GM13976 (cell line): Measurements from ENCODE around the gene ZDHHC11.

ENCODE experiments used
- DNase-seq: peaks from one replicate; pipeline ENCODE4 v3.0.0; 2012; ENCODE audit warnings: low spot score
- in situ Hi-C: fragments of 300-500 bp; cut with MboI; formaldehyde crosslinking; loops from one replicate; pipeline ENCODE4 v1.12.0; 2022; ENCODE audit warnings: low sequenced_read_pairs, mixed read lengths, inconsistent platforms; ENCODE audit not compliant: unreplicated experiment
- TF ChIP-seq, protein P1 (sequence below): IDR thresholded peaks from 2 replicates; pipeline ENCODE4 v1.5.1; 2012; ENCODE audit warnings: borderline replicate concordance, mild to moderate bottlenecking; ENCODE audit not compliant: insufficient read depth; ENCODE audit errors: extremely low read depth, missing control alignments, control extremely low read depth

The ZDHHC11 gene

DNA sequence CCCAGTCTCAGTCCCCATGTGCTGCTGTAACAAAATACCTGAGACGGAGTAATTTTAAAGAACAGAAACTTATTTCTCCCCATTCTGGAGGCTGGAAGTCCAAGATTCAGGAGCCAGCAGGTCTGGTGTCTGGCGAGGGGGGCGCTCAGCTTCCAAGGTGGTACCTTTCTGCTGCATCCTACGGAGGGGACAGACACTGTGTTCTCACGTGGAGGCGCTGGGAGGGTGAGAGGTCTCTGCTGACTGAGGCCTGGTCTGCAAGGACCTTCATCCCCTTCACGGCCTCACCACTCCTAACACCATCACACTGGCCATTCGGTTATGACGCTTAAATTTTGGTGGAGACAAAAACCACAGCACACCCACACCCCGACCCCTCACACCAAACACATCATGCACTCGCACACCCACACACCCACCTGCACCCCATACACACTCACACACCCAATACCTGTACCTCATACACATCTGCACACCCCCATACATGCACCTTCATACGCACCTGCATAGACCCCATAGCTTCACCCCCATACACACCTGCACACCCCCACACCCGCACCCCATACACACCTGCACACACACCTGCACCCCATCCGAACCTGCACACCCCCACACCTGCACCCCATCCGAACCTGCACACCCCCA lies 9.8 kb upstream of the ZDHHC11 start:
- TF ChIP-seq, protein P1, sequence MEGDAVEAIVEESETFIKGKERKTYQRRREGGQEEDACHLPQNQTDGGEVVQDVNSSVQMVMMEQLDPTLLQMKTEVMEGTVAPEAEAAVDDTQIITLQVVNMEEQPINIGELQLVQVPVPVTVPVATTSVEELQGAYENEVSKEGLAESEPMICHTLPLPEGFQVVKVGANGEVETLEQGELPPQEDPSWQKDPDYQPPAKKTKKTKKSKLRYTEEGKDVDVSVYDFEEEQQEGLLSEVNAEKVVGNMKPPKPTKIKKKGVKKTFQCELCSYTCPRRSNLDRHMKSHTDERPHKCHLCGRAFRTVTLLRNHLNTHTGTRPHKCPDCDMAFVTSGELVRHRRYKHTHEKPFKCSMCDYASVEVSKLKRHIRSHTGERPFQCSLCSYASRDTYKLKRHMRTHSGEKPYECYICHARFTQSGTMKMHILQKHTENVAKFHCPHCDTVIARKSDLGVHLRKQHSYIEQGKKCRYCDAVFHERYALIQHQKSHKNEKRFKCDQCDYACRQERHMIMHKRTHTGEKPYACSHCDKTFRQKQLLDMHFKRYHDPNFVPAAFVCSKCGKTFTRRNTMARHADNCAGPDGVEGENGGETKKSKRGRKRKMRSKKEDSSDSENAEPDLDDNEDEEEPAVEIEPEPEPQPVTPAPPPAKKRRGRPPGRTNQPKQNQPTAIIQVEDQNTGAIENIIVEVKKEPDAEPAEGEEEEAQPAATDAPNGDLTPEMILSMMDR, result no peak
- in situ Hi-C loops, result no loop called here
- DNase-seq, result no peak

DNA sequence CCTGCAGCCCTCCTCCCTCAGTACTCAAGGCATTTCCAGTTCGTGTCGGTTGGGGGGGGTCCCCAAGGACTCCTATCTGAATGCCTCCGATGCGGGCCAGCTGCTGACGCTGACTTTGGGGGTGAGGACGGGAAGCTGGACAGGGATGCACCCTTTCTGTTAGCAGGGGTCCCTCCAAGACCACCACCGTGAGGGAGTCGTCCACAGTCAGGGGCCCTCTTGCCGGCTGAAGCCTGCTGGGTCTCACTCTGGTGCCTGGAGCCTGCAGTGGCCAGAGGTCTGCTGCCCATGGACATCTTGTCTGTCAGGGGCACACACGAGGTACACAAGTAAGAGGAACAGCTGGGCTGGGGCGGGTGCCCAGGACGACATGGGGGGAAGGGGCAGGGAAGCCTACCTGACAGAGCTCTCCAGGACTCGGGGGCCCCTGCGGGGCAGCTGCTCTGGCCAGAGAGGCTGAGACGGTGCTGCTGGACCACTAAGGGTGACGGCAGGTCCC lies 9.1 kb upstream of the ZDHHC11 start:
- TF ChIP-seq, protein P1, result no peak
- DNase-seq, result no peak
- in situ Hi-C loops, result no loop called here

DNA sequence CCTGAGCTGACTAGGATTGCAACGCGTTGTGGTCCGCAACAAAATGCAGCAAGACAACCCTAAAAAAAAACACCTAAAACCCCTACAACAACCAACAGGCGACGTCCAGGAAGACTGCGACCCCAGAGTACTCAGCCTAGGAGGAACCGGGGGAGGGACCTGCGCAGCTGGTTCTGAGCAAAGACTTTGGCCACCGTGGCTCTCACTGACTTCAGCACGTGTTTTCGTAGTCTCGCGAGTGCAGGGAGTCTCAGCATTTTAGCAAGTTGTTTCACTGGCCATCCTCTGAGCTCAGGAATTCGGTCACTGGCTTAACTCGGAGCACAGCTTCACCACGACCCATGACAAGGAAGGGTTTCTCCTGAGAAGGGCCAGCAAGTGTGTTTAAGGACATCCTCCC lies 8.6 kb upstream of the ZDHHC11 start:
- TF ChIP-seq, protein P1, result no peak
- no peak for DNase-seq
- in situ Hi-C loops, result no loop called here

DNA sequence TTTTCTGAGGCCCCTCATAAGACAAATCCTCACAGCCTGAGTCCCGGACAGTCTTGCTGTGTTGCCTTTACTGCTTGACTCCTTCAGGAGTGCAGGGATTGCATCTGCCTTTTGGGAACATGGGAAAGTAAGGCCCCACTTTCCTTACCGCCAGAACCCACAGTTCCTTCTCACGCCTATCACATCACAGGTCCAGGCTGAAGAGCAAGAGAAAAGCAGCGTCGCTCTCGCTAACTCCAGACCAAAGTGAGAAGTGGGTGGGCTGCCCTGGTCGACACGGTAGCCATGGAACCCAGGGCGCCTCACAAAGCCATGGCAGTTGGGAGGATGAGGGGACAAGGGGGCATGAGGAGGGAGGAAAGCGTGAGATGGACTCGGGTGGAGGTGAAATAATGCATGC lies 7.9 kb upstream of the ZDHHC11 start:
- in situ Hi-C loops, result no loop called here
- TF ChIP-seq, protein P1, result no peak
- no peak for DNase-seq

DNA sequence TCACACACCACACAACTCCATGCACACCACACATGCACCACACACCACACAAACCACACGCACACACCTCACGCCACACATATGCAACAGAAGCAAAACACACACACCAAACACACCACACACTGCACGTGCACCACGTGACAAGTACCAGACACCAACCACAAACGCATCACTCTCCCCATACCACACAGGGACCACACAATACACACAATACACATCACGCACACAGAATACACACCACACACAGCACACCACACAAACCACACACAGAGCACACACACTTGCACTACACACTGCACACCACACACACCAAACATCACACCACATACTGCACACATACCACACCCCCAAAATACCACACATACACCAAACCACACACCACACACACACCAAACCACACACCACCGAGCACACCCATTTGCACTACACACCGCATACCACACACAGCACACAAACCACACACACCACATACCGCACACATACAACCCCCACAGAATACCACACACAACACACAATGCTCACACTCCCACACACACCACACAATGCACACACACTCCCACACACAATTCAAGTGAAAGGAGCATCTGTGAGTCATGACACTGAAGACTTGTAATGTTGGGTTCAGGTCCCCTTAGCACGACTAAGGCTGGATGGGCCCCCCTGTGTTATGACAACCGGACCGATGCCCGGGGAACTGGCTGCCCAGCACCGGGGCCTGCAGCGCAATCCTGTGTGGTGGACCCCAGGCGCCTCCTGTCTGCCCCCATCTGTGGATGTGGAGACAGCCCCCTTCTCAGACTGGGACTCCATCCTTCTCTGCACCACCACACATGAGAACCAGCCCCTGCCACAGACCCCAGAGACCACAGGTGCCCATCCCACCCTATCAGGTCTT lies 6.0 kb upstream of the ZDHHC11 start:
- in situ Hi-C loops, result no loop called here
- TF ChIP-seq, protein P1, result no peak
- DNase-seq, result no peak

DNA sequence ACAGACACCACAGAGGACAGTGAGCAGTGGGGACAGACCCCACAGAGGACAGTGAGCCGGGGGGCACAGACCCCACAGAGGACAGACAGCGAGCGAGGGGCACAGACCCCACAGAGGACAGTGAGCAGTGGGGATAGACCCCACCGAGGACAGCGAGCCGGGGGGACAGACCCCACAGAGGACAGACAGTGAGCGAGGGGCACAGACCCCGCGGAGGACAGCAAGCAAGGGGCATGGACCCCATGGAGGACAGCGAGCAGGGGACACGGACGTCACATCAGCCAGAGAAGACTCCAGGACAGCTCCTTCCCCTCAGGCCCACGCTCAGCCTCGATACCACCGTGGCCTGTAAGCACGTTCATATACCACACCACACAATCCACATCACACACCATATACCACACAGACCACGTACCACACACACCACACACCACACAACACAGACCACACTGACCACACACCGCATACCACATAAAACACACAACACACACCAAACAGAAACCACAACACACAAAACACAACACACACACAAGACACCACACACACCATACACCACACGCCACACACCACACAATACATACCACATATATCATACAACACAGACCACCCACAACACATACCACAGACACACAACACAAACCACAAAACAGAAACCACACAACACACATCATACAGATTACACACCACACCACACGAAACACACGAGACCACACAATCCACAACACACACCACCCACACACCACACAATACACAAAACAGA lies 5.2 kb upstream of the ZDHHC11 start:
- no peak for DNase-seq
- in situ Hi-C loops, result no loop called here
- TF ChIP-seq, protein P1, result no peak
